ENCODE measurements around the gene LRRC4C.

DNA sequence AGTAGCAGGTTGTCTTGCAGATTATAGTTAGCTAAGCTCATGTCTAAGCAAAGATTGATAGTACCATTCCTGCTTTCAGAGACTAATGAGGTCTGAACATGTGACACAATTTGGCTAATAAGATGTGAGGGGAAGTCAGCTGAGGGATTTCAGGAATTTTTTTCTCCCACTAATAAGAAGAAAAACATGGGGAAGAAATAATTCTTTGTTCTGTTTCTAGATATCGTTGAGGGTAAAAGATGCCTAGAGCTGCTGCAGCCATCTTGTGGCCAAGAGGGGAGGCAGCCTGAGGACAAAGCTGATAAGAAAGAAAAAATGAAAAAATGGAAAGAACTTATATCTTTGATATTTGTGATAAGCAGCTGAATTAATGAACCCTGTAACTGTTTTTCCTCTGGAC, 1334.4 kb downstream of the LRRC4C start:
- no peak for TF ChIP-seq POLR2AphosphoS5 (IDR thresholded peaks at IDR 0.05; ENCODE audit: insufficient read depth, low read depth, low read length)
- TF ChIP-seq, protein P1, sequence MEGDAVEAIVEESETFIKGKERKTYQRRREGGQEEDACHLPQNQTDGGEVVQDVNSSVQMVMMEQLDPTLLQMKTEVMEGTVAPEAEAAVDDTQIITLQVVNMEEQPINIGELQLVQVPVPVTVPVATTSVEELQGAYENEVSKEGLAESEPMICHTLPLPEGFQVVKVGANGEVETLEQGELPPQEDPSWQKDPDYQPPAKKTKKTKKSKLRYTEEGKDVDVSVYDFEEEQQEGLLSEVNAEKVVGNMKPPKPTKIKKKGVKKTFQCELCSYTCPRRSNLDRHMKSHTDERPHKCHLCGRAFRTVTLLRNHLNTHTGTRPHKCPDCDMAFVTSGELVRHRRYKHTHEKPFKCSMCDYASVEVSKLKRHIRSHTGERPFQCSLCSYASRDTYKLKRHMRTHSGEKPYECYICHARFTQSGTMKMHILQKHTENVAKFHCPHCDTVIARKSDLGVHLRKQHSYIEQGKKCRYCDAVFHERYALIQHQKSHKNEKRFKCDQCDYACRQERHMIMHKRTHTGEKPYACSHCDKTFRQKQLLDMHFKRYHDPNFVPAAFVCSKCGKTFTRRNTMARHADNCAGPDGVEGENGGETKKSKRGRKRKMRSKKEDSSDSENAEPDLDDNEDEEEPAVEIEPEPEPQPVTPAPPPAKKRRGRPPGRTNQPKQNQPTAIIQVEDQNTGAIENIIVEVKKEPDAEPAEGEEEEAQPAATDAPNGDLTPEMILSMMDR (IDR thresholded peaks at IDR 0.05; ENCODE audit: extremely low read depth in 1 of 2, insufficient read depth in 1 of 2, low read depth in 1 of 2, low read length in 2 of 2), result no peak
- no peak for TF ChIP-seq GATA2 (IDR thresholded peaks at IDR 0.05; ENCODE audit: insufficient read depth, insufficient read length, low read depth, low read length)
- no peak for TF ChIP-seq POLR2A (IDR thresholded peaks at IDR 0.05; ENCODE audit: low read depth, low read length)
- TF ChIP-seq, protein P2, sequence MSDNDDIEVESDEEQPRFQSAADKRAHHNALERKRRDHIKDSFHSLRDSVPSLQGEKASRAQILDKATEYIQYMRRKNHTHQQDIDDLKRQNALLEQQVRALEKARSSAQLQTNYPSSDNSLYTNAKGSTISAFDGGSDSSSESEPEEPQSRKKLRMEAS (IDR thresholded peaks at IDR 0.05; ENCODE audit: insufficient read depth, insufficient read length), result no peak

All from endothelial cell of umbilical vein (primary cell).